ENCODE data around the gene TAF1C. TPM values are rescaled to one million over a fixed set of nuclear protein-coding genes. Genes with fewer than 3 reads are reported as not detected.

The TAF1C gene
- total RNA-seq, 4 donors from 2014 or later = 36.7 to 210 (median 76.3) TPM

GRCh38 chr16:84175350-84176081 is 11.3 kb downstream of the TAF1C start:
- intact Hi-C loops (cut with DNase I; ENCODE audit: low total_unique reads) = no loop called here
- Histone ChIP-seq H3K9me3 (no peaks in the 10 kb centered on the region), H3K27ac (peak overlapping the region; percentile 78 to 89), H3K4me1 (peaks cover 0 to 15% of the 10 kb centered on the region in 2 donors), H3K4me3 (no peak overlapping the region), H3K36me3 (no peaks in the 10 kb centered on the region), H3K27me3 (no peaks in the 10 kb centered on the region)
- DNase-seq = peak; percentile 30 to 49
- TF ChIP-seq POLR2A (IDR thresholded peaks at IDR 0.05) (no peak), CTCF (IDR thresholded peaks at IDR 0.05) (peak; percentile 35 to 68 (median 44))

- intact Hi-C loops (cut with DNase I; ENCODE audit: low total_unique reads) = no loop called here
- Histone ChIP-seq H3K36me3 (no peaks in the 10 kb centered on the region), H3K27me3 (no peaks in the 10 kb centered on the region), H3K4me1 (peaks cover 0 to 15% of the 10 kb centered on the region in 2 donors), H3K9me3 (no peaks in the 10 kb centered on the region), H3K27ac (no peak overlapping the region), H3K4me3 (no peak overlapping the region)
- no peak for TF ChIP-seq CTCF (IDR thresholded peaks at IDR 0.05)
- TF ChIP-seq POLR2A (IDR thresholded peaks at IDR 0.05) = no peak
- DNase-seq = no peak
Observed at GRCh38 chr16:84174396-84174795, 12.5 kb downstream of the TAF1C start.

GRCh38 chr16:84169765-84170310 is 17.0 kb downstream of the TAF1C start:
- Histone ChIP-seq H3K27me3 (no peaks in the 10 kb centered on the region), H3K27ac (no peak overlapping the region), H3K4me3 (no peak overlapping the region), H3K9me3 (no peaks in the 10 kb centered on the region), H3K4me1 (no peaks in the 10 kb centered on the region), H3K36me3 (no peaks in the 10 kb centered on the region)
- no peak for DNase-seq
- intact Hi-C loops (cut with DNase I; ENCODE audit: low total_unique reads) = no loop called here
- no peak for TF ChIP-seq POLR2A (IDR thresholded peaks at IDR 0.05)
- no peak for TF ChIP-seq CTCF (IDR thresholded peaks at IDR 0.05)

GRCh38 chr16:84166796-84167695 is 19.8 kb downstream of the TAF1C start:
- Histone ChIP-seq H3K9me3 (no peaks in the 10 kb centered on the region), H3K4me3 (no peak overlapping the region), H3K4me1 (no peaks in the 10 kb centered on the region), H3K27me3 (no peaks in the 10 kb centered on the region), H3K27ac (no peak overlapping the region), H3K36me3 (no peaks in the 10 kb centered on the region)
- no peak for TF ChIP-seq CTCF (IDR thresholded peaks at IDR 0.05)
- no peak for TF ChIP-seq POLR2A (IDR thresholded peaks at IDR 0.05)
- intact Hi-C loops (cut with DNase I; ENCODE audit: low total_unique reads) = no loop called here
- DNase-seq = no peak

Measured in uterus (tissue), 4 donors.